D721Med (cell line): Measurements from ENCODE around the gene PRRC2B.

ENCODE experiments used
- DNase-seq: peaks from one replicate; pipeline ENCODE4 v3.0.0; 2011; ENCODE audit warnings: low spot score; ENCODE audit not compliant: insufficient read length
- FAIRE-seq: peaks from 2 replicates; lab custom pipeline; 2011; peaks lifted over from hg19 to GRCh38; lab: Jason Lieb, UNC
- CTCF ChIP-seq: IDR thresholded peaks from 2 replicates; pipeline ENCODE4 v1.5.1; 2012; ENCODE audit warnings: mild to moderate bottlenecking, control low read depth; ENCODE audit not compliant: insufficient read depth; ENCODE audit errors: missing control alignments

The PRRC2B gene

GRCh38 chr9:131529597-131530545, 136.0 kb downstream of the PRRC2B start:
- peak; percentile 17 for DNase-seq
- no peak for FAIRE-seq
- no peak for TF ChIP-seq CTCF

GRCh38 chr9:131530546-131530919, 136.6 kb downstream of the PRRC2B start:
- no peak for FAIRE-seq
- peak; percentile 53 for DNase-seq
- TF ChIP-seq CTCF, result no peak

GRCh38 chr9:131530920-131531832, 137.3 kb downstream of the PRRC2B start, which contains the start of gene UCK1:
Gene UCK1, minus strand, starts transcription at chr9:131531263. Its CDS starts 89 bp downstream, at chr9:131531174.
- FAIRE-seq (no peak), DNase-seq (peak; percentile 97)
- TF ChIP-seq CTCF, result no peak

GRCh38 chr9:131534721-131535237, 140.9 kb downstream of the PRRC2B start:
- DNase-seq (no peak), FAIRE-seq (no peak)
- TF ChIP-seq CTCF, result no peak

- DNase-seq (no peak), FAIRE-seq (no peak)
- TF ChIP-seq CTCF, result no peak
These were observed 144.1 kb downstream of the PRRC2B start for GRCh38 chr9:131537946-131538345.

GRCh38 chr9:131539223-131539923, 145.5 kb downstream of the PRRC2B start:
- FAIRE-seq (no peak), DNase-seq (no peak)
- TF ChIP-seq CTCF, result no peak
